Measurements from ENCODE around the gene APEH. TPM values are rescaled to one million over a fixed set of nuclear protein-coding genes. Genes with fewer than 3 reads are reported as not detected.

The APEH gene
- total and polyA plus RNA-seq, 9 of the 15 experiments (the other 6 are each of a cell fraction or from before 2014, with no cell fraction given) = 70.9 to 177 (median 117) TPM

- no peak for TF ChIP-seq ZNF3 (CRISPR knock-in tag; IDR thresholded peaks at IDR 0.05)
- no peak for TF ChIP-seq KLF1 (tag; IDR thresholded peaks at IDR 0.05)
- TF ChIP-seq CBFB (CRISPR knock-in tag; IDR thresholded peaks at IDR 0.05) = no peak
- no peak for TF ChIP-seq MCM7 (IDR thresholded peaks at IDR 0.05)
- no peak for TF ChIP-seq KHSRP (IDR thresholded peaks at IDR 0.05)
- TF ChIP-seq WHSC1 (IDR thresholded peaks at IDR 0.05; ENCODE audit: low read length) = no peak
- peak; percentile 59 for TF ChIP-seq ARID1B (IDR thresholded peaks at IDR 0.05)
- no peak for TF ChIP-seq MLX (CRISPR knock-in tag; conservative IDR thresholded peaks at IDR 0.05)
- TF ChIP-seq ERF (CRISPR knock-in tag; IDR thresholded peaks at IDR 0.05) = peak; percentile 76; the same call in 1 of the 2 replicates
- no peak for TF ChIP-seq ZNF174 (CRISPR knock-in tag; IDR thresholded peaks at IDR 0.05)
- TF ChIP-seq ZNF766 (CRISPR knock-in tag; conservative IDR thresholded peaks at IDR 0.05) = 0 out of 2 replicates have a peak, but pooled peaks have one; percentile 39
- TF ChIP-seq C11orf30 (IDR thresholded peaks at IDR 0.05; ENCODE audit: low read depth) = peak; percentile 78
- peak; percentile 25 to 71; a peak in 3 of 4 replicates for TF ChIP-seq MAZ (CRISPR knock-in tag; conservative IDR thresholded peaks at IDR 0.05 in 1 of 2, IDR thresholded peaks at IDR 0.05 in 1 of 2)
- TF ChIP-seq MNT (conservative IDR thresholded peaks at IDR 0.05) = peak; percentile 38 to 72; a peak in 3 of 4 replicates
- TF ChIP-seq TFAP4 (CRISPR knock-in tag; IDR thresholded peaks at IDR 0.05; ENCODE audit: borderline replicate concordance) = peak; percentile 86
- TF ChIP-seq ZNF449 (CRISPR knock-in tag; IDR thresholded peaks at IDR 0.05) = no peak
- no peak for TF ChIP-seq GABPB2 (CRISPR knock-in tag; conservative IDR thresholded peaks at IDR 0.05)
- no peak for TF ChIP-seq ZNF551 (CRISPR knock-in tag; IDR thresholded peaks at IDR 0.05)
- TF ChIP-seq ZBTB8A (IDR thresholded peaks at IDR 0.05; ENCODE audit: partially characterized antibody) = no peak
- TF ChIP-seq FOXK1 (CRISPR knock-in tag; IDR thresholded peaks at IDR 0.05; ENCODE audit: borderline replicate concordance) = no peak
- TF ChIP-seq PHF20 (IDR thresholded peaks at IDR 0.05; ENCODE audit: partially characterized antibody) = peak; percentile 30
Measured at GRCh38 chr3:49689046-49689907, 15.1 kb downstream of the APEH start, which contains the start of the genes MST1 and RNF123 (continued).
